Prostate gland (tissue), 2 donors: Measurements from ENCODE around the gene ANXA4.

Experiments
- POLR2A ChIP-seq: fragments of 450-650 bp; IDR thresholded peaks from one replicate; pipeline ENCODE4 v1.6.1; 2016; ENCODE audit warnings: antibody characterized with exemption, mild to moderate bottlenecking
- POLR2AphosphoS5 ChIP-seq: sonication (generic); formaldehyde crosslinking; IDR thresholded peaks from one replicate; pipeline ENCODE4 v1.6.1; 2017; ENCODE audit warnings: antibody characterized with exemption
- TF ChIP-seq, protein P1 (sequence below), 4 experiments: fragments of 200-600 bp in 2 of 4; fragments of 450-650 bp in 2 of 4; sonication (generic) in 2 of 4; IDR thresholded peaks; 1 replicate in 3 of 4; 2 replicates in 1 of 4; pipeline ENCODE4 v1.5.1; 2016 to 2019; ENCODE audit warnings: antibody characterized with exemption in 4 of 4, mild to moderate bottlenecking in 2 of 4, moderate library complexity in 2 of 4

DNA sequence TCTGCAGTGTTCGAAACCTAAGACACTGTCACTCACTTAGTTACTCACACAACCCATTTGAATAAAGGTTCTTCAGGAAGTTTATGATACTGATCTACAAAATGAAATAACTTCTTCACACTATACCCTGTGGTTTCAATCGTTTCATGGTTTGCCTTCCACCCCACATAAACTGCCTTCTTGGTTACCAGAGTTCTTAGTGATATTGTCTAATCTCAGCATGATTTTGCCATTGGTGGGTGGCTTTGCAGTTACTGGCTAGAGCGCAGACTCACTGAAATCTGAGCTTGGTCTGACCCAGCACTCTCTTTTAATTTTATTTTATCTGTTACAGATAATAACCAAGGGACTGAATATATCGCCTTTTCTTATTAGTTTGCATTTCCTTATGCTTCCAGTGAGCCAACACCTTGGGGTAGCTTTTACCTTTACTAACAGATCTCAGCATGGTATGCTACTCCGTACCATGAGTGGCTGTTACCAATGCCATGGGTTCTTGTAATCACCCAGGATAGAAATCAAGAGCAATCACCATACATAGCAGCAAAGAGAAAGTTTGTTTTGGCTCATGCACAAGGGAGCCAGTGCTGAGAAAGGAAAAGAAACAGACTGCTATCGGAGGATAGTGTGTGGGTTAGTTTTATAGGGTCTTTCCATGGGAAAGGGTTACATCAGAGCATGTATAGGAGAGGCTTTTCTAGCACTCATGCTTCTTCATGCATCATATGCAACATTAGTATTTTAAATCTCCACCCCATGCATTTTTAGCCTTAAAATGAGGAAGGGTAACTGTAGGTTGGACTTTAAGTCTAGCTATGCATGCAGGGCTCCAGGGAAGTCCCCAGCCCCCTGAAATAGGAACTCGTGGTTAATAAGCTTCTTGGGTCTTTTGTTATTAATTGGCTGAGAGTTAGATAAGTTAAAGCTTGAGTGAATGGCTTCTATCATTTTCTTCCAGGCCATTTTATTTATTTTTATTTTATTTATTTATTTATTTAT, 33.3 kb downstream of the ANXA4 start:
- TF ChIP-seq POLR2AphosphoS5 (no peak), POLR2A (no peak)
- TF ChIP-seq, protein P1, sequence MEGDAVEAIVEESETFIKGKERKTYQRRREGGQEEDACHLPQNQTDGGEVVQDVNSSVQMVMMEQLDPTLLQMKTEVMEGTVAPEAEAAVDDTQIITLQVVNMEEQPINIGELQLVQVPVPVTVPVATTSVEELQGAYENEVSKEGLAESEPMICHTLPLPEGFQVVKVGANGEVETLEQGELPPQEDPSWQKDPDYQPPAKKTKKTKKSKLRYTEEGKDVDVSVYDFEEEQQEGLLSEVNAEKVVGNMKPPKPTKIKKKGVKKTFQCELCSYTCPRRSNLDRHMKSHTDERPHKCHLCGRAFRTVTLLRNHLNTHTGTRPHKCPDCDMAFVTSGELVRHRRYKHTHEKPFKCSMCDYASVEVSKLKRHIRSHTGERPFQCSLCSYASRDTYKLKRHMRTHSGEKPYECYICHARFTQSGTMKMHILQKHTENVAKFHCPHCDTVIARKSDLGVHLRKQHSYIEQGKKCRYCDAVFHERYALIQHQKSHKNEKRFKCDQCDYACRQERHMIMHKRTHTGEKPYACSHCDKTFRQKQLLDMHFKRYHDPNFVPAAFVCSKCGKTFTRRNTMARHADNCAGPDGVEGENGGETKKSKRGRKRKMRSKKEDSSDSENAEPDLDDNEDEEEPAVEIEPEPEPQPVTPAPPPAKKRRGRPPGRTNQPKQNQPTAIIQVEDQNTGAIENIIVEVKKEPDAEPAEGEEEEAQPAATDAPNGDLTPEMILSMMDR (IDR thresholded peaks at IDR 0.05) = no peak
